H1 (cell line): ENCODE data around the gene ARL6IP4. TPM values are rescaled to one million over a fixed set of nuclear protein-coding genes. Genes with fewer than 3 reads are reported as not detected.

Experiments used
- CTCF ChIA-PET: fragments of 300-600 bp; sonication (Branson Sonifier 250); formaldehyde crosslinking; loops from one replicate; lab custom pipeline; 2021; ENCODE audit not compliant: partially characterized antibody; lab: Charles Lee
- POLR2A ChIA-PET: fragments of 300-600 bp; sonication (Branson Sonifier 250); formaldehyde crosslinking; loops from one replicate; lab custom pipeline; 2021; ENCODE audit warnings: inconsistent platforms; ENCODE audit not compliant: partially characterized antibody; lab: Charles Lee
- DNase-seq, 2 experiments: peaks; one replicate each; pipeline versions ENCODE4 v3.0.0 to v3.0.0-alpha.2; 2010 to 2022; ENCODE audit warnings: low spot score in 2 of 2, low read depth in 1 of 2, mixed read lengths in 1 of 2
- FAIRE-seq: peaks from 2 replicates; lab custom pipeline; 2011; peaks lifted over from hg19 to GRCh38; lab: Jason Lieb, UNC
- H2AFZ ChIP-seq: 2 replicates; pipeline ENCODE4 v1.8.1; 2012; ENCODE audit warnings: low read length, inconsistent platforms
- H2AK5ac ChIP-seq: 2 replicates; pipeline ENCODE4 v1.6.1; 2013; ENCODE audit warnings: low read depth, low read length
- H2BK120ac ChIP-seq: replicated peaks from 2 replicates; pipeline ENCODE3; 2013; ENCODE audit warnings: low read depth, low read length, inconsistent platforms
- H2BK12ac ChIP-seq: 2 replicates; pipeline ENCODE4 v1.6.1; 2013; ENCODE audit warnings: low read depth, low read length
- H2BK15ac ChIP-seq: 2 replicates; pipeline ENCODE4 v1.6.1; 2013; ENCODE audit warnings: low read length
- H2BK20ac ChIP-seq: 2 replicates; pipeline ENCODE4 v1.6.1; 2013; ENCODE audit warnings: low read length
- H2BK5ac ChIP-seq: 2 replicates; pipeline ENCODE4 v1.6.1; 2013; ENCODE audit warnings: low read depth, low read length
- H3K14ac ChIP-seq: 2 replicates; pipeline ENCODE4 v1.6.1; 2013; ENCODE audit warnings: inconsistent platforms; ENCODE audit not compliant: insufficient read length
- H3K18ac ChIP-seq: 2 replicates; pipeline ENCODE4 v1.6.1; 2013; ENCODE audit warnings: low read length; ENCODE audit errors: extremely low read depth
- H3K23ac ChIP-seq: 2 replicates; pipeline ENCODE4 v1.6.1; 2013; ENCODE audit warnings: inconsistent platforms; ENCODE audit not compliant: insufficient read length
- H3K23me2 ChIP-seq: 2 replicates; pipeline ENCODE4 v1.6.1; 2013; ENCODE audit warnings: low read depth, low read length
- H3K27ac ChIP-seq: 2 replicates; pipeline ENCODE4 v1.6.1; 2011; ENCODE audit warnings: low read depth, low read length, inconsistent platforms
- H3K27me3 ChIP-seq, 4 experiments: replicated peaks in 1 of 4; 1 replicate in 1 of 4; 2 replicates in 3 of 4; pipeline versions ENCODE4 v1.6.1 to v1.8.1; 2011 to 2013; ENCODE audit warnings: low read length in 3 of 4, mild to moderate bottlenecking in 3 of 4, inconsistent platforms in 2 of 4, mixed read lengths in 2 of 4, moderate library complexity in 1 of 4; ENCODE audit not compliant: control insufficient read depth in 3 of 4, insufficient read depth in 3 of 4; ENCODE audit errors: extremely low read depth in 1 of 4
- H3K36me3 ChIP-seq, 4 experiments: 2 replicates each; pipeline versions ENCODE4 v1.6.1 to v1.8.1; 2011 to 2013; ENCODE audit warnings: mild to moderate bottlenecking in 4 of 4, low read length in 3 of 4, moderate library complexity in 2 of 4, control low read depth in 1 of 4, inconsistent platforms in 1 of 4; ENCODE audit not compliant: insufficient read depth in 4 of 4, control insufficient read depth in 2 of 4
- H3K4ac ChIP-seq: replicated peaks from 2 replicates; pipeline ENCODE3; 2013; ENCODE audit warnings: low read length, low read depth, mixed read lengths, inconsistent platforms; ENCODE audit not compliant: insufficient read length
- H3K4me1 ChIP-seq, 4 experiments: replicated peaks in 1 of 4; 1 replicate in 1 of 4; 2 replicates in 3 of 4; pipeline versions ENCODE4 v1.6.1 to v1.8.1; 2011 to 2013; ENCODE audit warnings: low read length in 3 of 4, inconsistent platforms in 2 of 4, mixed read lengths in 1 of 4; ENCODE audit not compliant: insufficient read depth in 4 of 4, control insufficient read depth in 3 of 4
- H3K4me2 ChIP-seq, 2 experiments: 2 replicates each; pipeline versions ENCODE4 v1.6.1 to v1.8.1; 2011 to 2013; ENCODE audit warnings: low read depth in 2 of 2, low read length in 2 of 2, control low read depth in 1 of 2, inconsistent platforms in 1 of 2, mild to moderate bottlenecking in 1 of 2; ENCODE audit not compliant: insufficient read depth in 1 of 2
- H3K4me3 ChIP-seq, 4 experiments: fragments of 200-600, 300-600 bp in 1 of 4; sonication (generic), shearing (Covaris generic), sonication (Bioruptor Twin) in 1 of 4; 2 replicates each; pipeline versions ENCODE4 v1.5.1 to v1.8.1; 2011 to 2016; ENCODE audit warnings: low read length in 4 of 4, low read depth in 3 of 4, control low read depth in 2 of 4, inconsistent platforms in 2 of 4, mild to moderate bottlenecking in 2 of 4, mixed read lengths in 1 of 4, moderate library complexity in 1 of 4; ENCODE audit not compliant: insufficient read depth in 2 of 4; ENCODE audit errors: extremely low read depth in 1 of 4
- H3K56ac ChIP-seq: replicated peaks from 2 replicates; pipeline ENCODE3; 2013; ENCODE audit warnings: low read depth, mild to moderate bottlenecking, mixed read lengths, low read length, inconsistent platforms; ENCODE audit not compliant: insufficient read length
- H3K79me1 ChIP-seq: 2 replicates; pipeline ENCODE4 v1.6.1; 2013; ENCODE audit warnings: low read depth, low read length, control low read depth
- H3K79me2 ChIP-seq, 2 experiments: 2 replicates each; pipeline versions ENCODE4 v1.6.1 to v1.8.1; 2012 to 2013; ENCODE audit warnings: low read length in 2 of 2, mild to moderate bottlenecking in 2 of 2, inconsistent platforms in 1 of 2; ENCODE audit not compliant: insufficient read depth in 2 of 2, control insufficient read depth in 1 of 2
- H3K9ac ChIP-seq, 4 experiments: replicated peaks in 1 of 4; 1 replicate in 1 of 4; 2 replicates in 3 of 4; pipeline versions ENCODE4 v1.6.1 to v1.8.1; 2011 to 2013; ENCODE audit warnings: low read depth in 3 of 4, low read length in 3 of 4, control low read depth in 2 of 4, mild to moderate bottlenecking in 2 of 4, moderate library complexity in 2 of 4, inconsistent platforms in 1 of 4; ENCODE audit errors: extremely low read depth in 1 of 4
- H3K9me3 ChIP-seq, 2 experiments: 2 replicates each; pipeline versions ENCODE4 v1.6.1 to v1.8.1; 2012 to 2013; ENCODE audit warnings: mild to moderate bottlenecking in 2 of 2, moderate library complexity in 2 of 2, control low read depth in 1 of 2, inconsistent platforms in 1 of 2, low read depth in 1 of 2, low read length in 1 of 2, mixed read lengths in 1 of 2; ENCODE audit not compliant: insufficient read depth in 2 of 2
- H4K20me1 ChIP-seq, 2 experiments: replicated peaks in 1 of 2; 2 replicates each; pipeline versions ENCODE3 to v1.8.1; 2011 to 2013; ENCODE audit warnings: inconsistent platforms in 2 of 2, low read length in 2 of 2, mild to moderate bottlenecking in 1 of 2; ENCODE audit not compliant: insufficient read depth in 2 of 2, control insufficient read depth in 1 of 2
- H4K5ac ChIP-seq: 2 replicates; pipeline ENCODE4 v1.6.1; 2013; ENCODE audit warnings: low read length, low read depth, mixed read lengths, inconsistent platforms; ENCODE audit not compliant: insufficient read length
- H4K8ac ChIP-seq: 2 replicates; pipeline ENCODE4 v1.8.0; 2013; ENCODE audit warnings: mild to moderate bottlenecking, moderate library complexity, low read length, inconsistent platforms; ENCODE audit not compliant: insufficient read depth; ENCODE audit errors: extremely low read depth
- H4K91ac ChIP-seq: replicated peaks from 2 replicates; pipeline ENCODE3; 2013; ENCODE audit warnings: low read length, mixed read lengths, inconsistent platforms; ENCODE audit not compliant: insufficient read length
- BCL11A ChIP-seq, 2 experiments: IDR thresholded peaks; one replicate each; pipeline ENCODE4 v1.6.1; 2011; ENCODE audit warnings: low read depth in 2 of 2, low read length in 2 of 2, mild to moderate bottlenecking in 2 of 2
- BRCA1 ChIP-seq: IDR thresholded peaks from 2 replicates; pipeline ENCODE4 v1.6.1; 2012; ENCODE audit warnings: low read depth, low read length, improper control_type of control experiment
- FOSL1 ChIP-seq: IDR thresholded peaks from 2 replicates; pipeline ENCODE4 v1.6.1; 2011; ENCODE audit warnings: mild to moderate bottlenecking, low read depth, low read length, moderate library complexity; ENCODE audit not compliant: insufficient read depth
- HDAC2 ChIP-seq, 2 experiments: fragments of 300-600 bp in 1 of 2; sonication (generic) in 1 of 2; IDR thresholded peaks; 2 replicates each; pipeline ENCODE4 v1.6.1; 2011 to 2012; ENCODE audit warnings: low read depth in 2 of 2, low read length in 2 of 2, mild to moderate bottlenecking in 2 of 2, moderate library complexity in 2 of 2, borderline replicate concordance in 1 of 2, inconsistent platforms in 1 of 2
- KDM1A ChIP-seq: fragments of 200-600, 300-600 bp; sonication (generic); IDR thresholded peaks from 2 replicates; pipeline ENCODE4 v1.7.1; 2016; ENCODE audit warnings: mild to moderate bottlenecking, low read length, borderline replicate concordance
- MAFK ChIP-seq: IDR thresholded peaks from 2 replicates; pipeline ENCODE4 v1.6.1; 2012; ENCODE audit warnings: low read depth, mild to moderate bottlenecking, improper control_type of control experiment, low read length
- PHF8 ChIP-seq: fragments of 200-600 bp; sonication (generic); conservative IDR thresholded peaks from 2 replicates; pipeline ENCODE4 v1.7.1; 2012; ENCODE audit warnings: low read depth, mild to moderate bottlenecking, inconsistent platforms, low read length, moderate library complexity
- RAD21 ChIP-seq, 2 experiments: IDR thresholded peaks in 1 of 2; conservative IDR thresholded peaks in 1 of 2; 2 replicates each; pipeline ENCODE4 v1.6.1; 2011; ENCODE audit warnings: low read depth in 2 of 2, low read length in 2 of 2, improper control_type of control experiment in 1 of 2, inconsistent platforms in 1 of 2, mild to moderate bottlenecking in 1 of 2, moderate library complexity in 1 of 2
- RBBP5 ChIP-seq: IDR thresholded peaks from 2 replicates; pipeline ENCODE4 v1.7.1; 2012; ENCODE audit warnings: low read depth, mild to moderate bottlenecking, inconsistent platforms, low read length, moderate library complexity, borderline replicate concordance
- RFX5 ChIP-seq: IDR thresholded peaks from 2 replicates; pipeline ENCODE4 v1.6.1; 2011; ENCODE audit warnings: low read depth, low read length, improper control_type of control experiment, borderline replicate concordance
- SIRT6 ChIP-seq: IDR thresholded peaks from one replicate; pipeline ENCODE4 v1.7.1; 2012; ENCODE audit warnings: low read length, inconsistent platforms
- SP4 ChIP-seq: IDR thresholded peaks from 2 replicates; pipeline ENCODE4 v1.6.1; 2012; ENCODE audit warnings: low read length, inconsistent platforms
- TEAD4 ChIP-seq: IDR thresholded peaks from 2 replicates; pipeline ENCODE4 v1.6.1; 2012; ENCODE audit warnings: low read depth, low read length, inconsistent platforms, mixed read lengths
- YY1 ChIP-seq: IDR thresholded peaks from 2 replicates; pipeline ENCODE4 v1.6.1; 2011; ENCODE audit warnings: low read depth, mild to moderate bottlenecking, low read length
- ZNF274 ChIP-seq: IDR thresholded peaks from 2 replicates; pipeline ENCODE4 v1.7.0; 2012; ENCODE audit warnings: low read length, borderline replicate concordance; ENCODE audit errors: extremely low read depth
- WGBS, 2 experiments: shearing (Covaris generic) in 1 of 2; methylation state at CpG; one replicate each; pipeline versions ENCODE4 v1.1.6 to v1.1.7; 2013 to 2015; ENCODE audit warnings: low lambda C conversion rate in 2 of 2, mixed read lengths in 2 of 2, inconsistent platforms in 1 of 2, low coverage in 1 of 2, missing lambda C conversion rate in 1 of 2; ENCODE audit not compliant: insufficient replicate concordance in 2 of 2, insufficient coverage in 1 of 2, insufficient read length in 1 of 2; ENCODE audit errors: extremely low coverage in 1 of 2, missing lambda C conversion rate in 1 of 2; 5-methylcytosine and 5-hydroxymethylcytosine counted together
- polyA plus RNA-seq, 7 experiments: library from polyadenylated mRNA; depleted of rRNA in 3 of 7; stranded (reverse) in 5 of 7; unstranded in 2 of 7; fragments of >200 nt in 5 of 7; fragments of 200-250 nt in 2 of 7; gene quantifications; 1 replicate in 5 of 7; 2 replicates in 1 of 7; 4 replicates in 1 of 7; pipeline versions ENCODE4 v1.2.1 to v1.2.3, GENCODE V29; 2011 to 2013; ENCODE audit warnings: missing spikeins in 2 of 7, mixed read lengths in 2 of 7
- total RNA-seq: library from RNA; stranded (reverse); fragmentation: NEBNext Ultra II Directional; extraction: Animal tissue kit (Norgen Biotek cat#: 25700); gene quantifications from 2 replicates; pipeline ENCODE4 v1.2.1, GENCODE V29; 2021

ARL6IP4 gene
- total and polyA plus RNA-seq, 2 of the 8 experiments (the other 6 are each of a cell fraction or from before 2014, with no cell fraction given): 76.4 to 109 TPM

- H2BK12ac ChIP-seq: no peak overlapping the region
- no peaks in the 10 kb centered on the region for H3K9me3 ChIP-seq
- no peak overlapping the region for H4K91ac ChIP-seq
- no peak for FAIRE-seq
- H3K9ac ChIP-seq: no peak overlapping the region
- peaks cover 0 to 3% of the 10 kb centered on the region in 2 experiments for H4K20me1 ChIP-seq
- H3K23ac ChIP-seq: no peak overlapping the region
- H3K4me3 ChIP-seq: no peak overlapping the region
- H3K27me3 ChIP-seq: no peaks in the 10 kb centered on the region
- WGBS, 2 experiments: 86% methylated on average over 12 of the region's 12 CpGs; no CpG with 5 or more reads in 1 of the 2 experiments
- H3K4me1 ChIP-seq: no peaks in the 10 kb centered on the region
- H3K14ac ChIP-seq: no peak overlapping the region
- no peaks in the 10 kb centered on the region for H3K23me2 ChIP-seq
- H2BK20ac ChIP-seq: no peak overlapping the region
- no peak overlapping the region for H3K4me2 ChIP-seq
- ChIA-PET POLR2A (no interaction called here), CTCF (interaction anchor here (1.3 to 1.6 kb wide), 2 partner anchors 9 to 148 kb away, joined by 3 to 5 read pairs; no protein-coding TSS in a partner anchor)
- H3K56ac ChIP-seq: no peak overlapping the region
- H3K36me3 ChIP-seq: no peaks in the 10 kb centered on the region
- H2BK5ac ChIP-seq: no peak overlapping the region
- no peak overlapping the region for H2BK15ac ChIP-seq
- H3K27ac ChIP-seq: no peak overlapping the region
- no peak overlapping the region for H3K4ac ChIP-seq
- no peak overlapping the region for H3K18ac ChIP-seq
- H3K79me1 ChIP-seq: no peaks in the 10 kb centered on the region
- H4K5ac ChIP-seq: no peak overlapping the region
- no peak for DNase-seq
- H2AFZ ChIP-seq: no peak overlapping the region
- H2AK5ac ChIP-seq: no peak overlapping the region
- no peaks in the 10 kb centered on the region for H3K79me2 ChIP-seq
- no peak overlapping the region for H4K8ac ChIP-seq
- H2BK120ac ChIP-seq: no peak overlapping the region
- no peak for TF ChIP-seq SP4
- no peak for TF ChIP-seq TEAD4
- TF ChIP-seq KDM1A: no peak
- TF ChIP-seq HDAC2 (IDR thresholded peaks at IDR 0.05; ENCODE audit: borderline replicate concordance in 1 of 2, low read depth in 2 of 2, low read length in 2 of 2): no peak
- no peak for TF ChIP-seq MAFK
- TF ChIP-seq BRCA1: no peak
- no peak for TF ChIP-seq SIRT6
- no peak for TF ChIP-seq RFX5
- TF ChIP-seq PHF8: no peak
- no peak for TF ChIP-seq RAD21 (IDR thresholded peaks at IDR 0.05 in 1 of 2, conservative IDR thresholded peaks at IDR 0.05 in 1 of 2; ENCODE audit: low read depth in 2 of 2, low read length in 2 of 2)
- no peak for TF ChIP-seq ZNF274
- TF ChIP-seq FOSL1: no peak
- TF ChIP-seq RBBP5: no peak
- TF ChIP-seq BCL11A (IDR thresholded peaks at IDR 0.05; ENCODE audit: low read depth in 2 of 2, low read length in 2 of 2): no peak
- no peak for TF ChIP-seq YY1
Measured at GRCh38 chr12:123006977-123007376, 26.5 kb downstream of the ARL6IP4 start.
